Measurements from ENCODE around the gene CRABP1.
"Not testable (repeated sequence)": the region's sequence is repeated elsewhere in the genome, so short reads cannot be mapped to it uniquely, and the experiment has no call there.

The CRABP1 gene

DNA sequence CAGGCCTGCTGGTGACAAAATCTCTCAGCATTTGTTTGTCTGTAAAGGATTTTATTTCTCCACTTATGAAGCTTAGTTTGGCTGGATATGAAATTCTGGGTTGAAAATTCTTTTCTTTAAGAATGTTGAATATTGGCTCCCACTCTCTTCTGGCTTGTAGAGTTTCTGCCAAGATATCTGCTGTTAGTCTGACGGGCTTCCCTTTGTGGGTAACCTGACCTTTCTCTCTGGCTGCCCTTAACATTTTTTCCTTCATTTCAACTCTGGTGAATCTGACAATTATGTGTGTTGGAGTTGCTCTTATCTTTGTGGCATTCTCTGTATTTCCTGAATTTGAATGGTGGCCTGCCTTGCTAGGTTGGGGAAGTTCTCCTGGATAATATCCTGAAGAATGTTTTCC, 40.0 kb downstream of the CRABP1 start:
- DNase-seq = not testable (repeated sequence)

DNA sequence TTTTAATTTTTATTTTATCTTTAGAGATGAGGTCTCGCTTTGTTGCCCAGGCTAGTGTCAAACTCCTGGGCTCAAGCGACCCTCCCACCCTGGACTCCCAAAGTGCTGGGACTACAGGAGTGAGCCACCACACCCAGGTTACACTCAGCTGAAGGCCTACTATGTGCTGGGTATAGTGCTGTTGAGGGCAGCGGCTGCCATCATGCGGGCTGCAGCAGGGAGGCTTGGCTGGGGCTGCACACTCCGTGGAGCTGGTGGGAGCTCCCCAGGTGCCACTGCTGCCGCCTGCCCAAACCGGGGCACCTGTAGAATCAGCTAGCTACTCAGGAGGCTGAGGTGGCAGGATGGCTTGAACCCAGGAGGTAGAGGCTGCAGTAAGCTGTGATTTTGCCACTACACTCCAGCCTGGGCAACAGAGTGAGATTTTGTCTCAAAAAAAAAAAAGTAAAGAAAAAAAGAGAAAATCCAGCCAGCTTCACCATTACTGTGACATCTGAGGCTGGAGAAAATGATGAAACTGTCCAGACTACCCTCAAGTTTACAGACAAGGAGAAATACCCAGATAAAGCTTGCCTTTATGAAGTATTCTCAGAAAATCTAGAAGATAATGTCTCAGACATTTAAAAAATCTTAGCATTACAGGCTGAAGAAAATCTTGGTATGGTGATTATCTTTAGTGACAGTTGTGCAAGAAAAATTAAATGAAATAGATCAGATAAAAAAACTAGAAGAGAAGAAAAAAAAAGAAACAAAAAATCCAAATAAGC, 42.1 kb downstream of the CRABP1 start:
- DNase-seq = no peak

DNA sequence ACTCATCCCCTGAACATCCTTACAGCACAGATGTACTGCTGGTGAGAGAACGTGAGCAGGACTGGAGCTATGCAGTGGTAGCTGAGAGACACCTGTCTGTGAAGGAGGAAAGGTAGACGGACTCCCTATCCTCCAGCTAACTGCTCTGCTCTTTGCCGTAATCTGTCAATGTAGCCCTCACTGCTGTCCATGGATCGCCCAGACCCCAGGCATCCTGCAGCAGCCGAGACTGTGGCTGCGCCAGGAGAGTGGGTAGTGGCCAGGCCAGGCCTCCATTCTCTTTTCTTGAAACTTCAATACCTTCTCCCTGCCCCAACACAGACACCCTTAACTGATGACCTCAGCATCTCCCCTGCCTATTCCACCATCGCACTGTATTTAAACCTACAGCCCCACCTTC, 44.5 kb downstream of the CRABP1 start:
- DNase-seq = no peak

DNA sequence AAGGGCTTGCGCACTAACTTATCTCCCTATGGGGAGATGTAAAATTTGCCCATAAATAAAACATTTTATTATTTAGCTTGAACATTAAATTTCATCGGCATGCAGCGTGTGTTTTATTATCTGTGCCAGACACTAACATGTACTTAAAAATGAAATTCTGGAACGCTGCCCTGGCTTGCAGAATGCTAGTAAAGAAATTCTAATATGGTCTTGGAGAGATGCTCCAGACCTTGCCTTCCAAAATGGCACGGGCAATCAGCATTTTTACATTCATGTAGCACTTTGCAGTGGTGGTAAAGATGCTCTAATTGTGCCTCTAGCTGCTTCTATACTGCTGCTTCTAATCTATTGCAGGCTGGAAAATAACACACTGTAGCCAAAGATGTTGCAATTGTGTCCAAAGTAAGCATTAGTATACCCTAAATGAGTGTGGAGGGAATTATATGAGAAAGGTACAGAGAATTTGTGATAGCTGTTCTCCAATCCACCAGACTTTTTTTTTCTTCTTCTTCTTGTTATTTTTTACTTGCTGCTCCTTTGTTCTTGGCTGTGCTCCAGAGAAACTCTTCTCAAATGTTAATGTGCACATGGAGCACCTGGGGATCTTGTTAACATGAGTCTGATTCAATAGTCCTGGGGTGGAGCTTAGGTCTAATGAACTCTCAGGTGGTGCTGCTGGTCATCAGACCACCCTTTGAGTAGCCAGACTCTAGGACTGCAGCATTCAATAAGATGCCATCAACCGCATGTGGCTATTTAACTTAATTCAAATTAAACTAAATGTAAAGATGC, 47.3 kb downstream of the CRABP1 start:
- DNase-seq = no peak

DNA sequence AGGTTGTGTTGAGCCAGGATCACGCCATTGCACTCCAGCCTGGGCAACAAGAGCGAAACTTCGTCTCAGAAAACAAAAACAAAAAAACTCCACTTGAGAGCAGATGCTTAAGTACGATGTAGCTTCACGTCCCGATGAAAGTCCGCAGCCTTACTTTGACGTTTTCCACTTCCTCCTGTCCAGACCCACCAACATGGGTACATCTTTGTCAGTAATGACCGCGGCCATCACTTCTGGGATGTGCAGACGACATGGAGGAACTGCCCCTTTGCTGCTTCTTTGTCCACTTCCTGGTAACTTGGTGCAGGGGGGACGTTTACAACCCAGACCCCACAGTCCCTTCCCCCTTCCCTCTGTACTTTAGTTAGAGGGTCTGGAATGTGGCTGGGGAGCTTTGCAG, 48.7 kb downstream of the CRABP1 start:
- DNase-seq = no peak

DNA sequence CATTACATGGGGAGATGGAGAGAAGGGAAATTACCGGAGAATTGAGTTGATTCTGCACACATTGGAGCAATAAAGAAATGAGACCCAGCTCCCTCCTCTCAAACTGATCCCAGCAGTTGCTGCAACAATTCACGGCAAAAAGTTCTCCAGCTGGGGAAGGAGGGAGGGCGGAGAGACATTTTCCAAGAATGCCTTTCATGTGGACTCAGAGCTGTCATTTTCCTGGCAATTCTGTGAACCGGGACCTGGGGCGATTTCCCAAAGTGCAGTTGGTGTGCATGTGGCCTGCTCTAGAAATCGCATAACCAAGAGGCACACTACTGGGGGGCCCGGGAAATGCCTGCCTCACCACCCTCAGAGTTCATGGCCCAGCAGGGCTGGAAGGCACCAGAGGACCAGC, 49.2 kb downstream of the CRABP1 start:
- DNase-seq = no peak

DNA sequence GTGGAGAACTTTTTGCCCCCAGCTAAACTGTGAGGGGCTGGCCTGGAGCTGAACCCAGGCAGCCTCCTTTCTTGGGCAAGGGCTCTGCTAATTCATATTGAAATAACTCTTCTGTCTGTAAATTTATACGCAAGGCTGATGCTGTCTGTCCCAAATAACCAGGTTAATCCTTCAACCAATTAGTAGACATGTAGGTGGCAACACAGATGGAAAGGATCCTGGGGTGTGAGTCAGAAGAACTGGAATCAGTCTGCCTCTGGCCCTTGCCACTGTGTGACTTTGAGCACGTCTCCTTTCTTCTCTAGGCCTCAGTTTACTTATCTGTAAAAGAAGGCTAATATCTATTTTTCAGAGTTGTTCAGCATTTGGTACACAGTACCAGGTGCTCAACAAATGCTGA, 49.6 kb downstream of the CRABP1 start:
- no peak for DNase-seq

DNA sequence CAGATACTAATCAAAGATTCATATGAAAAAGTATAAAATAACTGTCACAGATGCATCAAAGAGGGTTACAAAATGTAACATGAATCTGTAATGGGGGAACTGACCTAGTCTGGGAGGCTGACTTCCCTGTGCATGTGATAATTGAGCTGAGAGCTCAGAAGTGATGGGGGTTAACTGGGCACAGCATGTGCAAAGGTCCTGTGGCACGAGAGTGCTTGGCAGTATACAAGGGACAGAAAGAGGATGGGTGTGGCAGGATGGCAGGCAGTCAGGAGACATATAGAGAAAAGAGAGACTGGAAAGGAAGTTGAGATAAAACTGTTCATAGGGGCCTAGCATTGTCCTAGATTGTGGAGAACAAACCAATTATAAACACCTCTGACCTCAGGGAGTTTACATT, 50.1 kb downstream of the CRABP1 start:
- no peak for DNase-seq

DNA sequence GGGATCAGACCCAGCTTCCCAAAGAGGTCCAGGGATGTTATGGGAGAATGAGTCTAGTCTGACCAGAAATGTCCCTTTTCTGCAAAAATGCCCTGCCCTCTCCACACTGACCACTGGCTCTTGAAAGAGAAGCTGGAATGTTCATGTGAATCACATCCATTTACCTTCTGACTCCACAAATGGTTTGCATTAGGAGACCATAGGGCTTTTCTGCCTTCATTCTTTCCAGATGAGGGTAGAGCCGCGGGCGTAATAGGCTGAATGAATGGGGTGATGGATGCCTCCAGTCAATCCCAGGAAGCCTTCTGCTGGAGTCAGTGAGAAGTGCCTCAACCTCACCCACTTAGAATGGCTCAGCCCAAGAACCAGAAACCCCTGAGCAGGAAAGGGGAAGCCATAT, 50.7 kb downstream of the CRABP1 start:
- DNase-seq = no peak

DNA sequence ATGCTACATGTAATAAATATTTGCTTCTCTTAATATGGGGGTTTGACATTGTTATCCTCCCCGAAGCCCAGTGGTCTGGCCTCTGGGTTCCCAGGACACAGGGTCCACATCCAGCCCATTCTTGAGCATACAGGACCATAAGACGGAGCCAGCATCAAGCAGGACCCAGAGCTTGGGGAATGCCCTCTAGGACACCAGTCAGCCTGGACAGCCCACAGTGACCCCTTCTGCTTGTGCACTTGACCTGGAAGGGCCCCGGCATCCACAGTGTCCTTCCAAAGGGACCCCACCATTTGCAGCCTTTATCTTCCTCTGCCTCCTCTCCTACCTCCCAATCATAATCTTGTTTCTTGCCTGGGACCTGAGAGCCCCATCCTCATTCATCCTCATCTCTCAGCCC, 51.6 kb downstream of the CRABP1 start:
- no peak for DNase-seq

DNA sequence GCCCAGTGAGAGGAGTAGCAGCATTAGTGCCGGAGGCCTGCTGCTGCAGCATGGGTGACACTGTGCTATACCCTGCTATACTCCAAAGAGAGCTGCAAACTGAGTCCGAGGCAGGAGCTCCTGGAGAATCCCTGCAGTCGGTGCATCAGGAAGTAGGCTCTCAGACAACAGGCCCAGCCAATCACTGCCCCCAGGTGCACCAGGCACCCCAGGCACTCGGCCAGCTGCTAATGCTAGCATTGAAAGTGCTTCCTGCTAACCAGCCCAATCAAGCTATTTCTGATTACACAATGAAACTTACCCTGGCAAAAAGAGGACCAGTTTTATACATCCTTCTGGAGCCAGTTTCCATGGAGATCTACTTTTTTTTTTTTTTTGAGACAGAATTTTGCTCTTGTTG, 52.3 kb downstream of the CRABP1 start:
- peak; percentile 43 for DNase-seq

DNA sequence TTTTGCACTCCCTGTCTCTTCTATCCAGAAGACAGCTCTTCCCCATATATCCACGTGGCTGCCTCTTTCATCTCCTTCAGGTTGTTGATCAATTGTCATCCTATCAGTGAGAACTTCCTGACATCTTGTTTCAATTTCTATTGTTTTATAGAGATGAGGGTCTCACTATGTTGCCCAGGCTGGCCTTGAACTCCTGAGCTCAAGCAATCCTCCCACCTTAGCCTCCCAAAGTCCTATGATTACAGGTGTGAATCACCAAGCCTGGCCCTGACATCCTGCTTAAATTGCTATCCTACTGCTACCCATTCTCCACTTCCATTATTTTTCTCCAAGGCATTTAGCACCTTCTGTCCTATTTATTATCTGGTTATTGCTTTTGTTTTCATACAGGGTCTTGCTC, 53.0 kb downstream of the CRABP1 start:
- DNase-seq = no peak

DNA sequence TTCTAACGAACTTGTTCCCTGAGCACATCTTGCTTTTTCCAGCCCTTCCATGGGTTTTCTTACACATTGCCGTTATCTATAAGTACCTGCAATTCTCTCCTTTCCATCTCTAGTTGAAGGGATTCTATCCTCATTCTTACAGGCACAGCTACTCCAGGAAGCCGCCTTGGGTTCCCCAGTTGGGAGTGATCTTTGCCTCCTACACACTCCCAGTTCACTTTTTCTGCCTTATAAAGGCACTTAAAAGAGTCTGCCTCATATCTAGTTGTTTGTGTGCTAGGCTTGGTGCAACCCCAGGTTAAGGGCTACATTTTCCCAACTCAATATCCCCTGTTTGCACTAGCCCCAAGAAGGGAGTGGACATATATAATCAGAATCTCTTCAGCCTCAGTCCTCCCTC, 53.9 kb downstream of the CRABP1 start:
- no peak for DNase-seq

DNA sequence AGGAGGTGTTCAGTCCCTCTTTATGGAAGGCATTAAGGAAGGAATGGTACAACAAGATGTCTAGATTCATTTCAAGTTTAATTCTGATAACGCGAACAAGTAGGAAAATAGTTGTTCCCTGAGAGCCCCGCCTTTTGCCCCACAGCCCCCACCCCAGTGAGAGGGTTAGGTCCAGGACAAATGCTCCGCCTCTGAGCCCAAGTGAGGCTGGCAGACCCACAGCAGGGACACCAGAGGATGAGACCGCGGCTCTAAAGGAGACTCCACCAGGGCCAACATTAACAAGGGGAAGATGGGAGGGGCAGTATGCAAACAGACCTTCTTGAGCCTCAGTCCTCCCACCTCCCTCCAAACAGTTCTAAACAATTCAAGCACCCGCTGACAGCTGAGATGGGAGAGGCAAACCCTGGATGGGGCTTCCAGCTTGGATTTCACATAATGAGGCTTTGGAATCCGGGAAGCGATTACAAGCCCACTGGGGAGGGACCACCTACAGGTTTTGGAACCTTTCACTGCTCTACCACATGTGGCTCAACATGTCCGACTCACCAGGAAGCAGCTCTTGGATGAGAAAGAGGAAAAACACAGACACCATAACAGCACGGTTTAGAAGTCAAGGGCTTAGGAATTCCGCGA, 54.9 kb downstream of the CRABP1 start:
- no peak for DNase-seq

DNA sequence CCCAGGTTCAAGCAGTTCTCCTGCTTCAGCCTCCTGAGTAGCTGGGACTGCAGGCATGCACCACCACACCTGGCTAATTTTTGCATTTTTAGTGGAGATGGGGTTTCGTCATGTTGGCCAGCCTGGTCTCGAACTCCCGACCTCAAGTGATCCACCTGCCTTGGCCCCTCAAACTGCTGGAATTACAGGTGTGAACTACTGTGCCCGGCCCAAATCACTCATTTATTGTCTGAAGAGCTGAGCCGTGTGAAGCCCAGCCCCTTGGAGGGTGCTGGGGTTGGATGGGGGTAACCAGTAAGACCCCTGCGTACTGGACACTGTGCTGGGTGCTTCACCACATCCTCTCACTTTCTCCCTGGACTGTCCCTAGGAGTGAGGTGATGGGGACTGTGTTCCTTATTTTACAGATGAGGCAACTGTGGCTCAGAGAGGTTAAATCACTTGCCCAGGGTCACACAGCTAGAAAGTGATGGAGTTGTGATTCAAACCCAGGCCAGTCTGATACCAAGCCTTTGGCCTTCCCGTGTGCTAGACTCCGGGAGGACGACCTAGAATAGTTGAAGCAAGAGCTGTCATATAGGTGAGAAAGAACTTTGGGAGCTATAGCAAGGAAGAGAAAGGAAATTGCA, 56.1 kb downstream of the CRABP1 start:
- DNase-seq = no peak

DNA sequence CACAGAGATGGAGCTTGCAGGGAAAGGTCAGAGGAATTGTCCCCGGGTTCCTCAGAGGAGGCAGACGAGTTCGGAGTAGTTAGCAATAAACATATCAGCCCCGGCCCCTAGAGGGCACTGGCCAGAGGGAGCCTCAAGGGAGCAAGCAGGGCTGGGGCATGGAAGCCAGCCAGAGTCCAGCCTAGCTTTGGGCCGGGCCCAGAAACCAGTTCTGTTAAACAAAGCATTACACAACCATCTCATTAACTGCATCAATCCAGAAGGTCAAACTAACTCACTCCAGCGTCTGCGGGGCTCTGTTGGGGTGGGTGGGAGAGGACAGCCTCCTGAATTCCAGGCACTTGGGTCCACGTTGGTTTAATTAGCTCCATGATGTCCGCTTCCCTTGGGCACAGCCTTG, 56.8 kb downstream of the CRABP1 start:
- DNase-seq = no peak

DNA sequence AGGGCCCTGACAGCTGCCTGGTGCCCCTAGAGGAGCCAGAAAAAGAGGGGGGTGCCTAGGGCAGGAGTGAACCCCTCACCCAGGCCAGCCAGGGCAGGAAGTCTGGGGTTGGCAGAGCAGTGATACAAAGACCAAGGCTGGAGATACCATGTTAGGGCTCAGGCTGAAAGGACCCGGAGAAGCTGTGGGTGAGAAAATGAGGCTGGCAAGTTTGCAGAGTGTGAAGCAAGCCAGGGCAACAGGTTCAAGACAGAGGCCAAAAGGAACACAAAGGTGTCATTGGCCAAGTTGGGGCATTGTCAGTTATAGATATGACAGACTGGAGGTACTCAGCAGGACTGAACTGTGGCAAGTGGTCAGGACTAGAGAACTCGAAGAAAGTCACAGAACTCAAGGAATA, 57.2 kb downstream of the CRABP1 start:
- DNase-seq = no peak
